ENCODE measurements around the gene TUBA4B.

TUBA4B gene

GRCh38 chr2:219207884-219208740 lies 44.9 kb upstream of the TUBA4B start:
- no peak for TF ChIP-seq ZNF8 (CRISPR knock-in tag; IDR thresholded peaks at IDR 0.05)
- no peak for TF ChIP-seq CSDC2 (CRISPR knock-in tag; IDR thresholded peaks at IDR 0.05)
- TF ChIP-seq, protein P1, sequence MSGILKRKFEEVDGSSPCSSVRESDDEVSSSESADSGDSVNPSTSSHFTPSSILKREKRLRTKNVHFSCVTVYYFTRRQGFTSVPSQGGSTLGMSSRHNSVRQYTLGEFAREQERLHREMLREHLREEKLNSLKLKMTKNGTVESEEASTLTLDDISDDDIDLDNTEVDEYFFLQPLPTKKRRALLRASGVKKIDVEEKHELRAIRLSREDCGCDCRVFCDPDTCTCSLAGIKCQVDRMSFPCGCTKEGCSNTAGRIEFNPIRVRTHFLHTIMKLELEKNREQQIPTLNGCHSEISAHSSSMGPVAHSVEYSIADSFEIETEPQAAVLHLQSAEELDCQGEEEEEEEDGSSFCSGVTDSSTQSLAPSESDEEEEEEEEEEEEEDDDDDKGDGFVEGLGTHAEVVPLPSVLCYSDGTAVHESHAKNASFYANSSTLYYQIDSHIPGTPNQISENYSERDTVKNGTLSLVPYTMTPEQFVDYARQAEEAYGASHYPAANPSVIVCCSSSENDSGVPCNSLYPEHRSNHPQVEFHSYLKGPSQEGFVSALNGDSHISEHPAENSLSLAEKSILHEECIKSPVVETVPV (CRISPR knock-in tag; IDR thresholded peaks at IDR 0.05) = no peak
- ATAC-seq = no peak

DNA sequence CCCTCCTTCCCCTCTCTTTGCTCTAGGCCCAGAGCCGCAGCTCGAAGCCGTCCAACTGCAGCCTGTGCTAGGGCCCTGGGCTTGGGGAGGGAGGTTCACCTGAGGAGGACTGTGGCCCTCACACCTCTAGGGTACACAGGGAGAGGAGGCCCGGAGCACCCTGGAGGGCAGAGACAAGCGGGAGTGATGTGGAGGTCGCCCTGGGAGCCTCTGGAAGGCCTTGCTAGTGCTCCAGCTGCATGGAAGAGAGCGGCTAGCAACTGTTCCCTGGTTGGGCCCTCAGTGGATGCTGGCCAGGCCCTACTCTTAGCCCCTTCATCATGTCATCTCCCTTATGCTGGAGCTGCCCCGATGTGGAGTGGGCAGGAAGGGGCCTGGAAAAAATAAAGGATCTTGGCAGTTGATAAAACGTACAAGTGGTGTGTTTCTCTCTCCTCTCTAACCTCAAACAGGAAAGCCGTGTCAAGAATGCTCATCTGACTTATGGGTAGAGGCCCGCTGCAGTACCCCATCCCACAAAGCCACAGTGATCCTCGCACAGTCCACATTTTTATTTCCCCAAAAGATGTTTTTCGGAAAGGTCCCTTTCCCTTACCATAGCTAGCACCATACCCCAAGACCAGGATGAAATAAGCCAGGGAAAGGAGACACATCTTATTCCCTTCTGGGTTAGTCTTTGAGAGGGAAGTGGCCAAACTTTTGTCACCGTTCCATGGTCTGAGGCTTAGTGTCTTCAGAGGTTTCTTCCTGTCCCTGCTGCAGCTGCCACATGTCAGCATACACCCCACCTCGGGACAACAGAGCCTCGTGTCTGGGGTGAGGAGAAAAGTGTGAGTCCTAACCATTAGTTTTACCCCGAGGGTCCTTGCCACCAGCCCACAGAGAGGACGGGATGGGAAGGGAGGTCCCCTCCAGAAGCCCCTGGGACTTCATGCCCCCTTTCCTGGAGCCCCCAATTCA lies 43.5 kb upstream of the TUBA4B start:
- TF ChIP-seq PATZ1 (CRISPR knock-in tag; IDR thresholded peaks at IDR 0.05; ENCODE audit: borderline replicate concordance) = no peak
- TF ChIP-seq BACH2 (CRISPR knock-in tag; IDR thresholded peaks at IDR 0.05; ENCODE audit: borderline replicate concordance) = no peak
- TF ChIP-seq ESRRG (CRISPR knock-in tag; IDR thresholded peaks at IDR 0.05) = no peak
- TF ChIP-seq SNAI2 (CRISPR knock-in tag; IDR thresholded peaks at IDR 0.05) = no peak
- TF ChIP-seq ZNF565 (CRISPR knock-in tag; conservative IDR thresholded peaks at IDR 0.05; ENCODE audit: low read depth) = no peak
- no peak for TF ChIP-seq POU6F1 (CRISPR knock-in tag; IDR thresholded peaks at IDR 0.05; ENCODE audit: borderline replicate concordance, low read depth)
- TF ChIP-seq TOX (CRISPR knock-in tag; IDR thresholded peaks at IDR 0.05; ENCODE audit: borderline replicate concordance) = no peak
- TF ChIP-seq CSDC2 (CRISPR knock-in tag; IDR thresholded peaks at IDR 0.05) = no peak
- no peak for TF ChIP-seq RARB (CRISPR knock-in tag; IDR thresholded peaks at IDR 0.05)
- TF ChIP-seq TCF4 (CRISPR knock-in tag; IDR thresholded peaks at IDR 0.05; ENCODE audit: borderline replicate concordance) = no peak
- no peak for TF ChIP-seq GLIS3 (CRISPR knock-in tag; IDR thresholded peaks at IDR 0.05)
- no peak for TF ChIP-seq CREB5 (CRISPR knock-in tag; IDR thresholded peaks at IDR 0.05; ENCODE audit: low read depth)
- no peak for TF ChIP-seq ZNF8 (CRISPR knock-in tag; IDR thresholded peaks at IDR 0.05)
- TF ChIP-seq, protein P2, sequence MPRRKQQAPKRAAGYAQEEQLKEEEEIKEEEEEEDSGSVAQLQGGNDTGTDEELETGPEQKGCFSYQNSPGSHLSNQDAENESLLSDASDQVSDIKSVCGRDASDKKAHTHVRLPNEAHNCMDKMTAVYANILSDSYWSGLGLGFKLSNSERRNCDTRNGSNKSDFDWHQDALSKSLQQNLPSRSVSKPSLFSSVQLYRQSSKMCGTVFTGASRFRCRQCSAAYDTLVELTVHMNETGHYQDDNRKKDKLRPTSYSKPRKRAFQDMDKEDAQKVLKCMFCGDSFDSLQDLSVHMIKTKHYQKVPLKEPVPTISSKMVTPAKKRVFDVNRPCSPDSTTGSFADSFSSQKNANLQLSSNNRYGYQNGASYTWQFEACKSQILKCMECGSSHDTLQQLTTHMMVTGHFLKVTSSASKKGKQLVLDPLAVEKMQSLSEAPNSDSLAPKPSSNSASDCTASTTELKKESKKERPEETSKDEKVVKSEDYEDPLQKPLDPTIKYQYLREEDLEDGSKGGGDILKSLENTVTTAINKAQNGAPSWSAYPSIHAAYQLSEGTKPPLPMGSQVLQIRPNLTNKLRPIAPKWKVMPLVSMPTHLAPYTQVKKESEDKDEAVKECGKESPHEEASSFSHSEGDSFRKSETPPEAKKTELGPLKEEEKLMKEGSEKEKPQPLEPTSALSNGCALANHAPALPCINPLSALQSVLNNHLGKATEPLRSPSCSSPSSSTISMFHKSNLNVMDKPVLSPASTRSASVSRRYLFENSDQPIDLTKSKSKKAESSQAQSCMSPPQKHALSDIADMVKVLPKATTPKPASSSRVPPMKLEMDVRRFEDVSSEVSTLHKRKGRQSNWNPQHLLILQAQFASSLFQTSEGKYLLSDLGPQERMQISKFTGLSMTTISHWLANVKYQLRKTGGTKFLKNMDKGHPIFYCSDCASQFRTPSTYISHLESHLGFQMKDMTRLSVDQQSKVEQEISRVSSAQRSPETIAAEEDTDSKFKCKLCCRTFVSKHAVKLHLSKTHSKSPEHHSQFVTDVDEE (CRISPR knock-in tag; IDR thresholded peaks at IDR 0.05) = no peak
- TF ChIP-seq ZFP30 (CRISPR knock-in tag; IDR thresholded peaks at IDR 0.05) = no peak
- TF ChIP-seq ZFP3 (CRISPR knock-in tag; IDR thresholded peaks at IDR 0.05) = no peak
- TF ChIP-seq ARNTL (CRISPR knock-in tag; IDR thresholded peaks at IDR 0.05; ENCODE audit: borderline replicate concordance, low read depth) = no peak
- TF ChIP-seq ZC3H10 (CRISPR knock-in tag; IDR thresholded peaks at IDR 0.05) = no peak
- TF ChIP-seq ZNF70 (CRISPR knock-in tag; IDR thresholded peaks at IDR 0.05) = no peak
- TF ChIP-seq ISL1 (CRISPR knock-in tag; IDR thresholded peaks at IDR 0.05) = no peak
- no peak for ATAC-seq
